NOMO-1 treated with DMSO at 0.1 percent for 48 hours (cell line): ENCODE data around the gene PRRG3.
"Not testable (repeated sequence)": the region's sequence is repeated elsewhere in the genome, so short reads cannot be mapped to it uniquely, and the experiment has no call there.

Experiments used
- DNase-seq: peaks from one replicate; lab custom pipeline; 2025; ENCODE audit not compliant: unreplicated experiment; lab: John Stamatoyannopoulos, UW

The PRRG3 gene

GRCh38 chrX:151694661-151695582 is at the start of gene PRRG3:
Gene PRRG3, plus strand, starts transcription at chrX:151695458. Its CDS starts 3,357 bp downstream, at chrX:151698815.
- no peak for DNase-seq

GRCh38 chrX:151675121-151675746 is 20.0 kb upstream of the PRRG3 start:
- DNase-seq = no peak

- no peak for DNase-seq
These were observed 19.1 kb upstream of the PRRG3 start for GRCh38 chrX:151676196-151676595.

GRCh38 chrX:151679798-151680402 is 15.4 kb upstream of the PRRG3 start:
- DNase-seq = no peak

GRCh38 chrX:151680805-151681204 is 14.5 kb upstream of the PRRG3 start:
- no peak for DNase-seq

GRCh38 chrX:151687635-151688034 is 7.6 kb upstream of the PRRG3 start:
- DNase-seq = no peak

- no peak for DNase-seq
These were observed 6.6 kb upstream of the PRRG3 start for GRCh38 chrX:151688695-151689094.

GRCh38 chrX:151692825-151693224 is 2.4 kb upstream of the PRRG3 start:
- DNase-seq = no peak

GRCh38 chrX:151694121-151694520 is 1.1 kb upstream of the PRRG3 start:
- DNase-seq = no peak

- no peak for DNase-seq
These were observed 504 bp downstream of the PRRG3 start for GRCh38 chrX:151695583-151696340.

GRCh38 chrX:151697082-151697481 is 1.8 kb downstream of the PRRG3 start:
- not testable (repeated sequence) for DNase-seq

GRCh38 chrX:151697522-151697921 is 2.3 kb downstream of the PRRG3 start:
- no peak for DNase-seq

- DNase-seq = no peak
These were observed 3.2 kb downstream of the PRRG3 start for GRCh38 chrX:151698485-151698884.

GRCh38 chrX:151699746-151700145 is 4.5 kb downstream of the PRRG3 start:
- DNase-seq = no peak

GRCh38 chrX:151700581-151700980 is 5.3 kb downstream of the PRRG3 start:
- no peak for DNase-seq

- no peak for DNase-seq
These were observed 5.8 kb downstream of the PRRG3 start for GRCh38 chrX:151701071-151701470.

GRCh38 chrX:151701531-151701930 is 6.3 kb downstream of the PRRG3 start:
- DNase-seq = no peak

GRCh38 chrX:151702026-151702714 is 6.9 kb downstream of the PRRG3 start:
- no peak for DNase-seq

- no peak for DNase-seq
These were observed 7.6 kb downstream of the PRRG3 start for GRCh38 chrX:151702741-151703340.

- DNase-seq = no peak
These were observed 8.2 kb downstream of the PRRG3 start for GRCh38 chrX:151703487-151703886.
